Dendritic cell treated with granulocyte-macrophage colony-stimulating factor and Interleukin-4, amounts not matched to agents 40 ng/mL and 50 ng/mL, for 4 days (primary cell): ENCODE measurements around the gene AFAP1L2.

Experiments used
- H3K27ac Mint-ChIP-seq: one replicate; pipeline ENCODE4 v1.8.0; 2022; ENCODE audit warnings: mild to moderate bottlenecking, mixed read lengths
- H3K27me3 Mint-ChIP-seq: one replicate; pipeline ENCODE4 v1.8.0; 2022; ENCODE audit warnings: mild to moderate bottlenecking, mixed read lengths
- H3K36me3 Mint-ChIP-seq: one replicate; pipeline ENCODE4 v1.8.0; 2022; ENCODE audit warnings: low read depth, mixed read lengths
- H3K4me1 Mint-ChIP-seq: one replicate; pipeline ENCODE4 v1.8.0; 2022; ENCODE audit warnings: low read depth, mixed read lengths
- H3K4me3 Mint-ChIP-seq: one replicate; pipeline ENCODE4 v1.8.0; 2022; ENCODE audit warnings: mild to moderate bottlenecking, moderate library complexity, mixed read lengths
- H3K9me3 Mint-ChIP-seq: one replicate; pipeline ENCODE4 v1.8.0; 2022; ENCODE audit warnings: mixed read lengths
- intact Hi-C: fragments of 100-400 bp; cut with micrococcal nuclease; formaldehyde crosslinking; loops from one replicate; pipeline ENCODE4 v1.15.0; 2022

Gene AFAP1L2

DNA sequence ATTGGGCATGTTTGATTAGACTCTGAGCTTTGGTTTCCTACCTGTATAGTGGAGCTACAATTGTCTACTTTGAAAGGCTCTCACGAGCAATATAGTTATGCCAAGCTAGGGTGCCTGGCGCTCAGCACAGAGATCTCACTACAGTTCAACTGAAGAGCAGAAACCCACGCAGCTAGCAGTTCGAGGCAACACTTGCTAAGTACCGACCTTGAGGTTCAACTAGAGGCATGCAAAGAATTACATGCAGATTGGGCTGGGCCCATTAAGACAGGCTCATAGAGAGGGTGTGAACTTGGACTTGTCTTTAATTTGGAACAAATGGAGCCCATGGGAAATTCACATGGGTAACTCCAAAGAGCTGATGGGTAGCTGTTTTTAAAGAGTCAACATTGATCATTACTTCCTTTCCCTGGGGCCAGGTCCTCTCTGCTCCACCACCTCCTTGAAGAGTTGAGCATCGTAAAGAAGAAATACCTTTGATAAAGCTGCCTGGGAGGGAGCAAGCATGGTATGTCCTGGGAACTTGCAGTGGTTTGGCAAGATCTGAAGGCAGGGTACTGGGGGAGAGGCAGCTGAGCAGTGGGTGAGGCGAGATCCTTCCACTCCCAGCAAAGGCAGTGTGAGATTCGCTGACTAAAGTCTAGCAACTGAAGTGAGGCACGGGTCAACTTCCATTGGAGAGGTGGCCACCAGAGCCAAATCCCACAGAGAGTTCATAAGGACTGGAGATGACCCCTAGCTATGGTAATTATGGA is 25.5 kb upstream of the AFAP1L2 start:
- no peaks in the 10 kb centered on the region for H3K36me3 Mint-ChIP-seq
- intact Hi-C loops, result no loop called here

DNA sequence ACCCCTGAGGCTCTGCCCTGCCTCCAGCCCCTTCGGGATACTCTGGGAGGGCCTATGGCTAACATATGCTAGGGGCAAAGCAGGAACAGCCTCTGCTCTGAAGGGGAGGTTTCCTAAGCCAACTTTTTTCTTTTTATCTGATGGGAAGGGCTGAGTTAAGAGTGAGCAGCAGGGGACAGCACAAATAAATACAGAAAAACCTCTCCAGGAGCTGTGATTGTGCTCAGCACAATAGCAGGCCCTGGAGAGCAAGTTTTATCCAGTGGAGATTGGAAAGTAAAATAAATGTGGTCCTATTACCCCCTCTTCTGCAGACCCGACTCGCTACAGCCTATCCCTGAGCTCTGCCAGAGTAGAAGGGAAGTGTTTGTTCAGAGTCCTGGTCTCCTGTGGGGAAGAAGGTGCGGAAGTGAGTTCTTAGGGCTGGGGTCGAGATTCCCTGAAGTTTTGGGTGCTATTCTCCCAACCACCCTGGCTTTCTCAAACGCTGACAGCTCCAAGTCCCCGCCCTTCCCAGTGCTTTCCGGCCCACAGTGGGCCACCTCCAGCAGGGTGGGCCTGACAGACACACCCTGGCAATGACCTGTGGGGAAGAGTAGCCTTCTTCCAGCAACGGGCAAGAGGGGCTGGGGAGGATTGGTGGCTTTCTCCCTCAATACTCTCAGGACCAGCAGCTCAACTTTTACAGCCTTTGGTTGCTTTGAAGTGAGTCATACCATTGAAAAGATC is 23.0 kb upstream of the AFAP1L2 start:
- intact Hi-C loops, result no loop called here
- Mint-ChIP-seq H3K9me3 (no peaks in the 10 kb centered on the region), H3K27ac (no peak overlapping the region), H3K36me3 (no peaks in the 10 kb centered on the region), H3K27me3 (peaks cover 1% of the 10 kb centered on the region), H3K4me1 (no peaks in the 10 kb centered on the region), H3K4me3 (no peak overlapping the region)

More for the DNA sequence above, 25.5 kb upstream of the AFAP1L2 start:
- peaks cover 1% of the 10 kb centered on the region for H3K27me3 Mint-ChIP-seq
- H3K27ac Mint-ChIP-seq, result no peak overlapping the region
- H3K4me3 Mint-ChIP-seq, result no peak overlapping the region
- H3K9me3 Mint-ChIP-seq, result no peaks in the 10 kb centered on the region
- H3K4me1 Mint-ChIP-seq, result peaks cover 4% of the 10 kb centered on the region

DNA sequence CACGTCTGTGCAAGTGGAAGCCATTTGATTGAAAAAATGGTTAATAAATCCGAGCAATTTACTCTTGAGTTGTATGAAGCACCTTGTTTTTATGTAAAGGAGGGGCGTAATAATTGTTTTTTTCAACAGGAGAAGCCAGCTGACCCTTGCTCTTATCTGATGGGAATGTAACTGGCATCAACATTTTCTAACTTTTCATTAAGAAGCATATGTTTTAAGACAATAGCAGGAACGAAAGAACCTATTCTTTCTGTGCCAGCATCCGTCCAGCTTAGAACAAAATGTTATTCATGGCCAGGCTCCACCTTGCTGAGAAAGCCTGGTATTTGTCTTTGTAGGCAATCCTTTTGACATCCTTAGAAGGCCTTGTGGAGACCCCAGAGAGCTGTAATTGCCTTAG is 22.2 kb upstream of the AFAP1L2 start:
- no peaks in the 10 kb centered on the region for H3K9me3 Mint-ChIP-seq
- H3K36me3 Mint-ChIP-seq, result no peaks in the 10 kb centered on the region
- no peak overlapping the region for H3K4me3 Mint-ChIP-seq
- H3K27ac Mint-ChIP-seq, result no peak overlapping the region
- no peaks in the 10 kb centered on the region for H3K4me1 Mint-ChIP-seq
- H3K27me3 Mint-ChIP-seq, result peaks cover 1% of the 10 kb centered on the region
- intact Hi-C loops, result no loop called here

DNA sequence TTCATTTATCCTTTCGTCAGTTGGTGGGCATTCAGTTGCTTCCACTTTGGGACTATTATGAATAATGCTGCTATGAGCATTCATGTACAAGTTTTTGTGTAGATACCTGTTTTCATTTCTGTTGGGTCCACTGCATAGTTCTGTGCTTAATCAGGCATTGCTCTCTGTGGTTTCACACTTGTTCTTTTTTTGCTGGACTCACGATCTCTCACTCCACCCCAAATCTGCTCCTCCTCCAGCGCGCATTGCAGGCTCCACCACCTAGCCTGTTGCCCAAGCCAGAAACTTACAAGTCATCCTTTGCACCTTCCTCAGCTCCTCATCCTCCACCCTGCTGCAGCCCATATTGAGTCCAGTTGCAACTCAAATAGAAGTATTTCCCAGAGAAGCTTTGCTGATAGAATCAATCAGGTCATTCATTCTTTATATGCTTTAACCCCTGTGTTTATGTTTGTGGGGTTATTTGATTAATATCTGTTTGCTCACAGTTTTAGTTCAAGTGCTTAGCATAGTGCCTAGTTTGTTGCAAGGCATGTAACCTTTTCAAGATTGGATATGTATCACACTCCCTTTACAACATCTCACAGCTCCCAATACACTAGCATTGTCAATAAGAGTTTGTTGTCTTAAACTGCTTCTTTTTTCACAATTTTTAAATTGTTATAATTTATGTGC is 16.6 kb upstream of the AFAP1L2 start:
- H3K4me3 Mint-ChIP-seq, result no peak overlapping the region
- H3K9me3 Mint-ChIP-seq, result no peaks in the 10 kb centered on the region
- no peak overlapping the region for H3K27ac Mint-ChIP-seq
- H3K36me3 Mint-ChIP-seq, result no peaks in the 10 kb centered on the region
- intact Hi-C loops, result no loop called here
- no peaks in the 10 kb centered on the region for H3K4me1 Mint-ChIP-seq
- H3K27me3 Mint-ChIP-seq, result peaks cover 3% of the 10 kb centered on the region

DNA sequence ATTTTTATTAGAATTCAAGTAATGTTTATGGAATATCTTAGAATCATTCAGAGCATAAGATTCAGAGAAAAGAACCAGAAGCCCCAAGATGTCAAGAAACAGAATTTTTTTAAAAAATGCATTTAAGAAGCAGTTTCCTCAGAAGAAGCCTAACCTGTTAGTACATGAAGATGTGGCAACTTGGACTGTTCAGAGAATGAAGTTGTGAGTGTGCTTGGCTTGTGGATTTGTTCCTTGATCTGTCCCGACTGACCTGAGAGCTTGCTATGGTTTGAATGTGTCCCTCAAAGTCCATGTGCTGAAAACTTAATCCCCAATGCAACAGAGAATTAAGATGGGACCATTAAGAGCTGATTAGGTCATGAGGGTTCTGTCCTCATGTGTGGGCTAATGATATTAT is 13.8 kb upstream of the AFAP1L2 start:
- H3K27me3 Mint-ChIP-seq, result peaks cover 3% of the 10 kb centered on the region
- intact Hi-C loops, result no loop called here
- H3K36me3 Mint-ChIP-seq, result no peaks in the 10 kb centered on the region
- H3K27ac Mint-ChIP-seq, result no peak overlapping the region
- no peak overlapping the region for H3K4me3 Mint-ChIP-seq
- peaks cover 6% of the 10 kb centered on the region for H3K4me1 Mint-ChIP-seq
- H3K9me3 Mint-ChIP-seq, result no peaks in the 10 kb centered on the region

DNA sequence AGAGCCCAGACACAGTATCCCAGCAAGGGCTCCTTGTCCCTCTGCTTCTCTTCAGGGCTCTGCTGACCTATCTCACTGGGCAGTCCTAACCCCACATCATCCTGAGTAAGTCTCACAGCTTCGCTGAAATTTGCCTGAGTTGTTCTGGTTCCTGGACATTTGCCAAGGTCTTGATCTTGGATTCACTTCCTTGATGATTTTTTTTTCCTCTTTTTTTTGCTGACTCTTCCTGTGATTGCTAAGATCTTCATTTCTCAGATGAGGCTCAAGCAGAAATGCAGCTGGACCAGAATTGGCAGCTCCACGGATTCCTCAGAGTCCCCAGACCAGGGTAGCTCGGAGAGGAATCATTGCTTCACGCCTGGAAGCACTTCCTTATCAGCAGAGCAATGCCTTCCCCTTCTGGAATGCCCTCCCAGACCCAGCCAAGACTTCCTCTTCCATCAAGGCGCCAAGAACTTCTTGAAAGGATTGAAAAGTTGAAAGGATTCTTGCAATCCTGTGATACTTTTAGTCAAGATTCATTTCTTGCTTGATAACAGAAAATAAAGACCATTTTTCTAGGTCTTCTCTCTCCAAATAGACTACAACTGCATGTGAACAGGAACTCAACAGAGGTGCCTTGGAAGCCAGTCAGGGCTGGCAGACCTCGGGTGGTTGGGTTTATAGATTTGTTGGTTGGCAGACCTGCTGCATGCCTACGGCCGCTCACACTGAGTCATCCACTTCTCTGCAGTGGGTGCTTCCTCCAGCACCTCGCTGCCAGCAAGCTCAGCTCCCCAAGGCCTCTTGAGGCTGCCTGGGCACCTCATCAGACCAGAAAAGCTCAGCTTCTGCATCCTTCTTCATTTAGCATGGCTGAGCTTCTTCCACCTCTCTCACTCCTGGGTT is 8.8 kb upstream of the AFAP1L2 start:
- H3K9me3 Mint-ChIP-seq, result no peaks in the 10 kb centered on the region
- H3K27me3 Mint-ChIP-seq, result peaks cover 7% of the 10 kb centered on the region
- H3K36me3 Mint-ChIP-seq, result no peaks in the 10 kb centered on the region
- intact Hi-C loops, result no loop called here
- H3K4me1 Mint-ChIP-seq, result peaks cover 15% of the 10 kb centered on the region
- H3K27ac Mint-ChIP-seq, result no peak overlapping the region
- no peak overlapping the region for H3K4me3 Mint-ChIP-seq

DNA sequence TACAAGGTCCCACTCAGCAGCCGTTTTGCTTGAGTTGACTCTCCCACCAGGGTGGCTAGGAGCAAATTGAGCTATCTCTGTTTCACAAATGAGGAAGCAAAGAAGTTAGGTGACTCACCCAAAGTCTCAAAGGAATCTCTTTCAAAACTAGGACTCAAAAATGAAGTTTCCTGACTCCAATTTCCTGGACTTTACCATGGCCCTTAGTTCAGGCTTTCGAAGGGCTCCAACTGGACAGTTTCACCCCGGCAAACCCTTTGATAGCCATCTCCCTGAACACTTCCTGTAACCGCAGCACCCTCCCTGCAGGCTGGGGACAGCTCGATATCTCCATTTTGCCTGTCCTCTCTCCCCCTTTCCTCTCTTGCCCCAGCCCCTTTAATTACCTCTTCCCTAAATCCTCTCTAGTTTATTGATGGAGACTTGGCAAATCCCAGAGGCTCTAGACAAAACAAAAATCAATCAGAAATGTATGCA is 4.7 kb upstream of the AFAP1L2 start:
- H3K9me3 Mint-ChIP-seq, result no peaks in the 10 kb centered on the region
- H3K27ac Mint-ChIP-seq, result no peak overlapping the region
- H3K36me3 Mint-ChIP-seq, result no peaks in the 10 kb centered on the region
- intact Hi-C loops, result no loop called here
- H3K4me1 Mint-ChIP-seq, result peaks cover 24% of the 10 kb centered on the region
- peaks cover 28% of the 10 kb centered on the region for H3K27me3 Mint-ChIP-seq
- H3K4me3 Mint-ChIP-seq, result no peak overlapping the region

DNA sequence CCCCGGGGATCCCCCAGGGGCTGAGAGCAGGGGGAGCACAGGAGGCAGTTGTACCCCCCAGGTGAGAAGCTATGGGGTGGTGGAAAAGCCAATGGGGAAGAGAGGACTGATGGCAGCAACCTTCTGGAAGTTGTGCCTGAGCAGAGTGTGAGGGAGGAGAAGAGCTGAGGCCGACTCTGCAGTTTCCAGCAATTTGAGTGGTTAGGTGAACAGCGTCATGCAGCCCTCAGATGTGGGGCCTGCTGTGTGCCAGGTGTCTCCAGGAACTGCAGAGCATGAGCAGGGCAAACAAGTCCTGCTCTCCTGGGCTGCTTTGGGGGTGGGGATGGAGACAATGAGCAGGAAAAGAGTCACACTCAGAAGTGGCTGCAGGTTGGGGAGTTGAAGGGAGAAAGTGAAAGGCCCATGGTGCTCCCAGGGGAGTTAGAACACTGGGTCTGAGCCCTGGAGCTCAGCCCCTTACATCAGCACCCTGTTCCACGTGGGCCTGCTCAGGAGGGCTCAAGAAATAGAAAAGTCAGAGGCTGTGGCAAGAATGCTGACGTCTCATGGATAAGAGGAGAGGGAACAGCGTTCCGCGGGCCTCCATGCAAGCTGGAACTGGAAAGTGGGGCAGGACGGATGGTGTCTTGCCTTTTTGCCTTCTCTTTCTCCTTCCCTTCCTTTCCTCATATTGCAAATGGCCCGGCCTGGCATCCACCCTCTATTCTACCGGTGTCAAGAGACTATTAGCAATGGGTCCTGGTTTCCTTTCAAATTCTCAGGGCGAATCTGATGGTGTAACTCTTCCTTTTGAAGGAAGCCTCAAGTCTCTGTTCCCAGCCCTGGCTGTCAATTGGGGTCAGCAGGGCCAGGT is 4.0 kb upstream of the AFAP1L2 start:
- Mint-ChIP-seq H3K27me3 (peaks cover 34% of the 10 kb centered on the region), H3K9me3 (no peaks in the 10 kb centered on the region), H3K36me3 (no peaks in the 10 kb centered on the region), H3K4me3 (no peak overlapping the region), H3K4me1 (peaks cover 20% of the 10 kb centered on the region), H3K27ac (no peak overlapping the region)
- intact Hi-C loops, result no loop called here

DNA sequence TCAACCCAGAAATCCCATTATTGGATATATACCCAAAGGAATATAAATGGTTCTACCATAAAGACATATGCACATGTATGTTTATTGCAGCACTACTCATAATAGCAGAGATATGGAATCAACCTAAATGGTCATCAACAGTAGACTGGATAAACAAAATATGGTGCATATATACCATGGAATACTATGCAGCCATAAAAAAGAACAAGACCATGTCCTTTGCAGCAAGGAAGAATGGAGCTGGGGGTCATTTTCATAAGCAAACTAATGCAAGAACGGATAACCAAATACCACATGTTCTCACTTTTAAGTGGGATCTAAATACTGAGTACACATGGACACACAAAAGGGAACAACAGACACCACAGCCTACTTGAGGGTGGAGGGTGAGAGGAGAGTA is 2.2 kb upstream of the AFAP1L2 start:
- H3K27me3 Mint-ChIP-seq, result peaks cover 50% of the 10 kb centered on the region
- no peaks in the 10 kb centered on the region for H3K9me3 Mint-ChIP-seq
- no peak overlapping the region for H3K4me3 Mint-ChIP-seq
- intact Hi-C loops, result no loop called here
- peaks cover 9% of the 10 kb centered on the region for H3K4me1 Mint-ChIP-seq
- no peak overlapping the region for H3K27ac Mint-ChIP-seq
- no peaks in the 10 kb centered on the region for H3K36me3 Mint-ChIP-seq

DNA sequence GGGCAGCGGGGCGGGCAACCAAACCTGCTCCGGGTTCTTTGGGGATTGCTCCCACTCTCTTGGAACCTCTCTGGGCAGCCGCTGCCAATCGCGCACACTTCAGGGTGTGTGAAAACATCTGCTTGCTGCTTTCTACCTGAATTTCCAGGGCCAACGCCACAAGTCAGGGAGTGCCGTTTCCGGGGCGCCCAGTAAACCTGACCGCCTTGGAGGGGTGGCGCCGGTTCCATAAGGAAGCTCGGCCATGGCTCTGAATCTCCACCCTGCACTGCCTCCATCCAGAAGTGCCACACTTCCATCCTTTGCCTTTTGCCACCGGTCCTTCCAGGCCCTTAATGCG is 679 bp upstream of the AFAP1L2 start:
- intact Hi-C loops, result no loop called here
- no peak overlapping the region for H3K27ac Mint-ChIP-seq
- no peaks in the 10 kb centered on the region for H3K9me3 Mint-ChIP-seq
- H3K36me3 Mint-ChIP-seq, result no peaks in the 10 kb centered on the region
- no peak overlapping the region for H3K4me3 Mint-ChIP-seq
- peaks cover 61% of the 10 kb centered on the region for H3K27me3 Mint-ChIP-seq
- peaks cover 9% of the 10 kb centered on the region for H3K4me1 Mint-ChIP-seq

DNA sequence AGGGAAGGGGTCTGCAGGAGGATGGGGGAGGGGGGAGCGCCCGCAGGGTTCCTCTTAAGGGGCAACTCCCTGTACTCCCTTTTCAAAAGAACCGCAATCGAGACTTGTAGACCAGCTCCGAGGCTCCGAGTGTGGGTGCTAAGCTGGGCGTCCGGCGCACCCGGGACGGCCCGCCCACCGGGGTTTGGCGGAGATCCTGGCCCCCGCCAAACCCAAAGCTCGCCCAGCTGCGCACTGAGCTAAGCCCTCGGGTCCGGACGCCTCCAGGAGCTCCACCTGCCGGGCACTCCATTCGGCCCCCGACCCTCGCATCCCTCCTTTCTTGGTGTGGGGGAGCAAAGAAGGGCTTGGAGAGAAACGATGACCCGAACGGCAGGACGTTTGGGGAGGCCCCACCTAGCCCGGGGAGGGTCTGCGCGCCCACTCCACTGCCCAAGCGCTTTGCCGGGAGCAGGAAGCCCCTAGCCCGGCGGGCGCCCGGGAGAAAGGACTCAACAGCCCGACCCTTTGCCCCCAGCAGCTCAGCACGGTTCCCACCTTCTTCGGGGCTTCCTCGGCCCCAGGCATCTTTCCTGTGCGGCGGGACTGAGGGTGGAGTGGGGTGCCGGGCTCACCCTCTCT is 651 bp downstream of the AFAP1L2 start:
- no peak overlapping the region for H3K4me3 Mint-ChIP-seq
- peaks cover 9% of the 10 kb centered on the region for H3K4me1 Mint-ChIP-seq
- no peak overlapping the region for H3K27ac Mint-ChIP-seq
- H3K36me3 Mint-ChIP-seq, result no peaks in the 10 kb centered on the region
- no peaks in the 10 kb centered on the region for H3K9me3 Mint-ChIP-seq
- H3K27me3 Mint-ChIP-seq, result peaks cover 64% of the 10 kb centered on the region
- intact Hi-C loops, result no loop called here

DNA sequence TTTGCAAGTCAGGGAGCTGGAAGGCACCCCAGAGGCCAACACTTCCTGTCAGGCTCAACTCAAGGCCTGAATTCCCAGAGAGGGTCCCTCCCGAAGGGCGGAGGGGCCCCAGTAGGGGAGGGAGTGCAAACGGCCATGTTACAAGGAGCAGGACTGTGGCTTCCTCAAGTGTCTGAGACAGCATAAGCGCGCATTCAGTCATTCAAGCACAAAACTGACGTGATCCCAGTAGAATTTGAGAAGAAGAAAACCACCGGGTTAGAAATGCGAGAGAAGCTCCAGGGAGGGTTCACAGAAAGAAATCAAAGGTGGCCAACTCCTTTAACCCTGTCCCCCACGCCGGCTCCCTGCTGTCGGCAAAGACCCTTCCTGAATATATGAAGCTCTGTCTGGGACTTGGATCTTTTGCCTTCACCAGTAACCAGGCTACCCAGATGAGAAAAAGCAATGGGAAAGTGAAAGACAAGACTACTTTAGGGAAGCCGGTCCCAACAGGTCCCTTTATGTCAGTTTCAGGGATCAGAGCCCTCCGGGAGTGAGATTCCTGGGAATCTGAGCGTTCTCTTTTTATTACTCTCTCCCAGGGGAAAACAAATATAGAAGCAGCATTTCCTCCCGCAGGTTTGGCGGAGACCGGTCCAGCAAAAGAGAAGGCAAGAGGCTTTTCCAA is 1.3 kb downstream of the AFAP1L2 start:
- no peak overlapping the region for H3K4me3 Mint-ChIP-seq
- no peak overlapping the region for H3K27ac Mint-ChIP-seq
- H3K9me3 Mint-ChIP-seq, result no peaks in the 10 kb centered on the region
- intact Hi-C loops, result no loop called here
- H3K4me1 Mint-ChIP-seq, result peaks cover 9% of the 10 kb centered on the region
- no peaks in the 10 kb centered on the region for H3K36me3 Mint-ChIP-seq
- peaks cover 64% of the 10 kb centered on the region for H3K27me3 Mint-ChIP-seq
